ENCODE results near the gene ADAMTS17.

GRCh38 chr15:100255644-100256043 is 86.1 kb downstream of the ADAMTS17 start:
- TF ChIP-seq POLR2A (IDR thresholded peaks at IDR 0.05; ENCODE audit: low read length) = no peak
- no peak for TF ChIP-seq GATA1 (IDR thresholded peaks at IDR 0.05; ENCODE audit: low read depth, low read length)
